Measurements from ENCODE around the gene MPG. TPM values are rescaled to one million over a fixed set of nuclear protein-coding genes. Genes with fewer than 3 reads are reported as not detected.

MPG gene
- total RNA-seq, 1 experiment from 2014 or later = 60.0 TPM

DNA sequence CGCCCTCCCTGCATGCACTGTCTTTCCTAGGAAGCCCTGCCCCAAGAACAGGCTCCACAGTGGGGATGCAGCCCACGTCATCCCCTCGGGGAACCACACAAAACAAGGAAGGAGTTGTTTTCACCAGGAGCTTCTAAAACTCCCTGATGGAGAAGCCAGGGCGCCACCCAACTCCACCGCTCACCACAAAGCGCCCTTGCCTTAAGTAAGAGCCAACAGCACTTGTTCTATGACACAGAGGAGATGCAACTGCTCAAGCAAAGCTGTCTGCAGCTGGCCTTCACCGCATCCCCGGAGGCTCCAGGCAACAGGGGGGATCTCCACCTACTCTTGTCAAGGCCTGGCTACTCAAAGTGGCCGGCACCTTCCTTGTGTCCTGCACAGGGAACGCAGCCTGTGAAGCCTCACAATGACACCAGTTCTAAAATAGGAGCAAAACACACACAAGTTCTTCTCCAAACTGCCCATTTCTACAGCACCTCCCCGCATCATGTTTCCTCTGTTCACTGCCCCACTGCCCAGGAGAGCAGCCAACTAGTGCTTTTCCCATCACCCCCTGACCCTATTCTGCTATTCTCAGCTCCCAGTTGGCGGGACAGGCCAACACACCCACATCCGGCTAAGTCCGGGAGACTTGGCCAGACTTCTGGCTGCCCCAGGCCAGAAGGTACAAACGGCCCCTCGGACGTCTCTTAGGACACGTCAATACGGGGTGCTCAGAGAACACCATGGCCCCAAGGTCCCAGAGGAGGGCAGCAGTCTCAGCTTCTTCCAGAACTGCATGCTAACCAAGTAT lies 24.2 kb downstream of the MPG start (continued):
- TF ChIP-seq, protein P1, sequence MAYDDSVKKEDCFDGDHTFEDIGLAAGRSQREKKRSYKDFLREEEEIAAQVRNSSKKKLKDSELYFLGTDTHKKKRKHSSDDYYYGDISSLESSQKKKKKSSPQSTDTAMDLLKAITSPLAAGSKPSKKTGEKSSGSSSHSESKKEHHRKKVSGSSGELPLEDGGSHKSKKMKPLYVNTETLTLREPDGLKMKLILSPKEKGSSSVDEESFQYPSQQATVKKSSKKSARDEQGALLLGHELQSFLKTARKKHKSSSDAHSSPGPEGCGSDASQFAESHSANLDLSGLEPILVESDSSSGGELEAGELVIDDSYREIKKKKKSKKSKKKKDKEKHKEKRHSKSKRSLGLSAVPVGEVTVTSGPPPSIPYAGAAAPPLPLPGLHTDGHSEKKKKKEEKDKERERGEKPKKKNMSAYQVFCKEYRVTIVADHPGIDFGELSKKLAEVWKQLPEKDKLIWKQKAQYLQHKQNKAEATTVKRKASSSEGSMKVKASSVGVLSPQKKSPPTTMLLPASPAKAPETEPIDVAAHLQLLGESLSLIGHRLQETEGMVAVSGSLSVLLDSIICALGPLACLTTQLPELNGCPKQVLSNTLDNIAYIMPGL (CRISPR knock-in tag; IDR thresholded peaks at IDR 0.05) = no peak
- TF ChIP-seq, protein P2, sequence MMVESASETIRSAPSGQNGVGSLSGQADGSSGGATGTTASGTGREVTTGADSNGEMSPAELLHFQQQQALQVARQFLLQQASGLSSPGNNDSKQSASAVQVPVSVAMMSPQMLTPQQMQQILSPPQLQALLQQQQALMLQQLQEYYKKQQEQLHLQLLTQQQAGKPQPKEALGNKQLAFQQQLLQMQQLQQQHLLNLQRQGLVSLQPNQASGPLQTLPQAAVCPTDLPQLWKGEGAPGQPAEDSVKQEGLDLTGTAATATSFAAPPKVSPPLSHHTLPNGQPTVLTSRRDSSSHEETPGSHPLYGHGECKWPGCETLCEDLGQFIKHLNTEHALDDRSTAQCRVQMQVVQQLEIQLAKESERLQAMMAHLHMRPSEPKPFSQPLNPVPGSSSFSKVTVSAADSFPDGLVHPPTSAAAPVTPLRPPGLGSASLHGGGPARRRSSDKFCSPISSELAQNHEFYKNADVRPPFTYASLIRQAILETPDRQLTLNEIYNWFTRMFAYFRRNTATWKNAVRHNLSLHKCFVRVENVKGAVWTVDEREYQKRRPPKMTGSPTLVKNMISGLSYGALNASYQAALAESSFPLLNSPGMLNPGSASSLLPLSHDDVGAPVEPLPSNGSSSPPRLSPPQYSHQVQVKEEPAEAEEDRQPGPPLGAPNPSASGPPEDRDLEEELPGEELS (CRISPR knock-in tag; IDR thresholded peaks at IDR 0.05) = no peak

DNA sequence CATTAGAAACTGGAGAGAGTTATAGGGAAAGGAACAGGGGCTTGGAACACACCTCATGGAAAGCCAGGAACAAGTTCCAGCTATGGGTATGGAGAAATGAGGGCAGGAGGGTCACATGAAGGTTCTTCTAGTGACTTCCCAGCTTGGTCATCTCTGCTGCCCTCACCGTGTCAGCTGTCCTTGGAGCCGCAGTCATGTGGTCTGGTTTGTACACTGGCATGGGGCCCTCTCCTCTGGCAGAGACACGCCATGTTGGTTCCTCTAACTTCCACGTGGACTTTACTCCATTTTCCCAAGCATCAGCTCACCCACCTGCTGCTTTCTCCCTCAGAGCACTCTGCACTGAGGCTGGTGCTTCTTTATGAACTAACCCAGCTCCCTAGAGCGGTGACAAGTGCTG lies 26.3 kb downstream of the MPG start:
- Mint-ChIP-seq H3K27me3 (ENCODE audit: low read depth) (no peaks in the 10 kb centered on the region), H3K9me3 (no peaks in the 10 kb centered on the region), H3K27ac (no peak overlapping the region), H3K36me3 (peaks cover 7% of the 10 kb centered on the region), H3K4me1 (0 out of 2 replicates have a peak, but pooled peaks cover 3% of the 10 kb centered on the region), H3K4me3 (no peak overlapping the region)
- DNase-seq (ENCODE audit: low spot score) = no peak
- TF ChIP-seq IRF2 (CRISPR knock-in tag; IDR thresholded peaks at IDR 0.05; ENCODE audit: borderline replicate concordance, low read depth) (no peak), ZNF317 (CRISPR knock-in tag; IDR thresholded peaks at IDR 0.05; ENCODE audit: borderline replicate concordance, low read depth) (no peak), JUN (CRISPR knock-in tag; IDR thresholded peaks at IDR 0.05) (no peak), SOX15 (CRISPR knock-in tag; IDR thresholded peaks at IDR 0.05) (no peak), ZMAT4 (CRISPR knock-in tag; IDR thresholded peaks at IDR 0.05) (no peak), TEAD1 (CRISPR knock-in tag; IDR thresholded peaks at IDR 0.05) (no peak), TEAD4 (CRISPR knock-in tag; IDR thresholded peaks at IDR 0.05) (no peak), PRRX2 (CRISPR knock-in tag; IDR thresholded peaks at IDR 0.05) (no peak), NFYB (CRISPR knock-in tag; conservative IDR thresholded peaks at IDR 0.05; ENCODE audit: low read depth) (no peak)
- TF ChIP-seq, protein P3, sequence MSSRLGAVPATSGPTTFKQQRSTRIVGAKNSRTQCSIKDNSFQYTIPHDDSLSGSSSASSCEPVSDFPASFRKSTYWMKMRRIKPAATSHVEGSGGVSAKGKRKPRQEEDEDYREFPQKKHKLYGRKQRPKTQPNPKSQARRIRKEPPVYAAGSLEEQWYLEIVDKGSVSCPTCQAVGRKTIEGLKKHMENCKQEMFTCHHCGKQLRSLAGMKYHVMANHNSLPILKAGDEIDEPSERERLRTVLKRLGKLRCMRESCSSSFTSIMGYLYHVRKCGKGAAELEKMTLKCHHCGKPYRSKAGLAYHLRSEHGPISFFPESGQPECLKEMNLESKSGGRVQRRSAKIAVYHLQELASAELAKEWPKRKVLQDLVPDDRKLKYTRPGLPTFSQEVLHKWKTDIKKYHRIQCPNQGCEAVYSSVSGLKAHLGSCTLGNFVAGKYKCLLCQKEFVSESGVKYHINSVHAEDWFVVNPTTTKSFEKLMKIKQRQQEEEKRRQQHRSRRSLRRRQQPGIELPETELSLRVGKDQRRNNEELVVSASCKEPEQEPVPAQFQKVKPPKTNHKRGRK (CRISPR knock-in tag; IDR thresholded peaks at IDR 0.05; ENCODE audit: borderline replicate concordance) = no peak
- ChIA-PET CTCF (interaction anchor here (0.7 to 5.7 kb wide), 7 partner anchors 8 to 257 kb away, joined by 3 to 97 read pairs (median 66); partner anchors contain the start of gene RHBDF1), POLR2A (no interaction called here)
- ATAC-seq = no peak

DNA sequence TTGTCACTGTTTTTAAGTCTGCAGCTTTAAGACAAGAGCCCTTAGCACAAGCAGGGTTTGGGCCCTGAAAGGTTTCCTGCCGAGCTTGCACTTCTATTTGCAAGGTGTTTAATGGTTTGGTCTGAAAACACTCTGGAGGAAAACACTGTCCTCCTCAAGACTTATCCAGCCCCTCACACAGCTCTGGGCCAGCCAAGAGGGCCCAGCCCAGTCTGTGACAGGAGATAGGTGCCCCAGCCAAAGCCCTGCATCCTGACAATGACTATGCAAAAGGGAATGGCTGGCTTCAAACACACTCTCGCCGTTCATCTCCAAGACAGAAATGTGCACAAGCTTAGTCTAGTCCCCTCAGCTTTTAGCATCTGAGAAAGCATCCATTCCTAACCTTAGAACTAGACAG lies 26.9 kb downstream of the MPG start:
- Mint-ChIP-seq H3K27me3 (ENCODE audit: low read depth) (no peaks in the 10 kb centered on the region), H3K27ac (no peak overlapping the region), H3K9me3 (no peaks in the 10 kb centered on the region), H3K4me3 (no peak overlapping the region), H3K36me3 (peaks cover 12% of the 10 kb centered on the region), H3K4me1 (0 out of 2 replicates have a peak, but pooled peaks cover 3% of the 10 kb centered on the region)
- CTCF ChIA-PET = interaction anchor here (1.3 to 5.7 kb wide), 8 partner anchors 9 to 257 kb away, joined by 3 to 97 read pairs (median 40); partner anchors contain the start of gene RHBDF1
- DNase-seq (ENCODE audit: low spot score) (no peak), ATAC-seq (no peak)
- POLR2A ChIA-PET = no interaction called here
- TF ChIP-seq SMAD4 (CRISPR knock-in tag; IDR thresholded peaks at IDR 0.05) (no peak), GRHL2 (CRISPR knock-in tag; IDR thresholded peaks at IDR 0.05; ENCODE audit: insufficient replicate concordance, severe bottlenecking) (no peak), ESRRA (CRISPR knock-in tag; IDR thresholded peaks at IDR 0.05; ENCODE audit: borderline replicate concordance) (no peak), ZNF121 (CRISPR knock-in tag; IDR thresholded peaks at IDR 0.05) (no peak), CREM (CRISPR knock-in tag; IDR thresholded peaks at IDR 0.05) (no peak), SP1 (CRISPR knock-in tag; conservative IDR thresholded peaks at IDR 0.05) (no peak), TP53 (CRISPR knock-in tag; IDR thresholded peaks at IDR 0.05) (no peak), JUN (CRISPR knock-in tag; IDR thresholded peaks at IDR 0.05) (no peak)
- TF ChIP-seq, protein P4, sequence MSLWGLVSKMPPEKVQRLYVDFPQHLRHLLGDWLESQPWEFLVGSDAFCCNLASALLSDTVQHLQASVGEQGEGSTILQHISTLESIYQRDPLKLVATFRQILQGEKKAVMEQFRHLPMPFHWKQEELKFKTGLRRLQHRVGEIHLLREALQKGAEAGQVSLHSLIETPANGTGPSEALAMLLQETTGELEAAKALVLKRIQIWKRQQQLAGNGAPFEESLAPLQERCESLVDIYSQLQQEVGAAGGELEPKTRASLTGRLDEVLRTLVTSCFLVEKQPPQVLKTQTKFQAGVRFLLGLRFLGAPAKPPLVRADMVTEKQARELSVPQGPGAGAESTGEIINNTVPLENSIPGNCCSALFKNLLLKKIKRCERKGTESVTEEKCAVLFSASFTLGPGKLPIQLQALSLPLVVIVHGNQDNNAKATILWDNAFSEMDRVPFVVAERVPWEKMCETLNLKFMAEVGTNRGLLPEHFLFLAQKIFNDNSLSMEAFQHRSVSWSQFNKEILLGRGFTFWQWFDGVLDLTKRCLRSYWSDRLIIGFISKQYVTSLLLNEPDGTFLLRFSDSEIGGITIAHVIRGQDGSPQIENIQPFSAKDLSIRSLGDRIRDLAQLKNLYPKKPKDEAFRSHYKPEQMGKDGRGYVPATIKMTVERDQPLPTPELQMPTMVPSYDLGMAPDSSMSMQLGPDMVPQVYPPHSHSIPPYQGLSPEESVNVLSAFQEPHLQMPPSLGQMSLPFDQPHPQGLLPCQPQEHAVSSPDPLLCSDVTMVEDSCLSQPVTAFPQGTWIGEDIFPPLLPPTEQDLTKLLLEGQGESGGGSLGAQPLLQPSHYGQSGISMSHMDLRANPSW (CRISPR knock-in tag; conservative IDR thresholded peaks at IDR 0.05; ENCODE audit: low read depth) = no peak
- TF ChIP-seq, protein P3 (CRISPR knock-in tag; IDR thresholded peaks at IDR 0.05; ENCODE audit: borderline replicate concordance) = no peak
- TF ChIP-seq, protein P5, sequence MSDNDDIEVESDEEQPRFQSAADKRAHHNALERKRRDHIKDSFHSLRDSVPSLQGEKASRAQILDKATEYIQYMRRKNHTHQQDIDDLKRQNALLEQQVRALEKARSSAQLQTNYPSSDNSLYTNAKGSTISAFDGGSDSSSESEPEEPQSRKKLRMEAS (CRISPR knock-in tag; IDR thresholded peaks at IDR 0.05) = no peak

Data from WTC11 (cell line).